HepG2 (cell line): Measurements from ENCODE around the gene ARHGEF40. TPM values are rescaled to one million over a fixed set of nuclear protein-coding genes. Genes with fewer than 3 reads are reported as not detected.
A peak's percentile ranks its signal among the peaks of the same experiment; 100 is the strongest.

Source experiments
- BCL6 ChIP-seq: IDR thresholded peaks from 2 replicates; pipeline ENCODE4 v1.6.1; 2016; ENCODE audit warnings: missing genetic modification reagents, missing compliant biosample characterization
- CENPX ChIP-seq: sonication (generic); formaldehyde crosslinking; IDR thresholded peaks from 2 replicates; pipeline ENCODE4 v1.9.0; 2021; ENCODE audit warnings: mild to moderate bottlenecking, missing genetic modification reagents, moderate library complexity
- DDIT3 ChIP-seq: sonication (generic); formaldehyde crosslinking; IDR thresholded peaks from 2 replicates; pipeline ENCODE4 v1.4.0; 2020; ENCODE audit warnings: mild to moderate bottlenecking, missing genetic modification reagents
- DR1 ChIP-seq: sonication (generic); formaldehyde crosslinking; IDR thresholded peaks from 2 replicates; pipeline ENCODE4 v1.8.0; 2021; ENCODE audit warnings: mild to moderate bottlenecking, missing genetic modification reagents, inconsistent platforms
- HNF4A ChIP-seq: sonication (generic); formaldehyde crosslinking; IDR thresholded peaks from 2 replicates; pipeline ENCODE4 v1.4.0; 2020; ENCODE audit warnings: missing genetic modification reagents
- RORA ChIP-seq: sonication (generic); formaldehyde crosslinking; IDR thresholded peaks from 2 replicates; pipeline ENCODE4 v1.5.0; 2020; ENCODE audit warnings: mild to moderate bottlenecking, missing genetic modification reagents, moderate library complexity
- SIX1 ChIP-seq: sonication (generic); formaldehyde crosslinking; IDR thresholded peaks from 2 replicates; pipeline ENCODE4 v1.4.0; 2020; ENCODE audit warnings: missing genetic modification reagents, borderline replicate concordance
- TCF7 ChIP-seq: sonication (generic); IDR thresholded peaks from 2 replicates; pipeline ENCODE4 v1.6.1; 2016; ENCODE audit warnings: antibody characterized with exemption, low read depth
- TIGD3 ChIP-seq: sonication (generic); formaldehyde crosslinking; IDR thresholded peaks from 2 replicates; pipeline ENCODE4 v1.5.1; 2020; ENCODE audit warnings: mild to moderate bottlenecking, missing genetic modification reagents, borderline replicate concordance
- TSC22D2 ChIP-seq: sonication (generic); formaldehyde crosslinking; IDR thresholded peaks from 2 replicates; pipeline ENCODE4 v1.5.1; 2020; ENCODE audit warnings: missing genetic modification reagents, mild to moderate bottlenecking, borderline replicate concordance
- YY1 ChIP-seq: IDR thresholded peaks from 2 replicates; pipeline ENCODE4 v1.6.1; 2011; ENCODE audit warnings: low read length, low read depth, moderate library complexity, mild to moderate bottlenecking; ENCODE audit not compliant: insufficient read depth, insufficient replicate concordance
- ZBTB44 ChIP-seq: sonication (generic); formaldehyde crosslinking; IDR thresholded peaks from 2 replicates; pipeline ENCODE4 v1.4.0; 2020; ENCODE audit warnings: missing genetic modification reagents
- ZBTB7A ChIP-seq: sonication (generic); formaldehyde crosslinking; IDR thresholded peaks from 2 replicates; pipeline ENCODE4 v1.8.0; 2022; ENCODE audit warnings: mild to moderate bottlenecking, missing genetic modification reagents
- ZNF280D ChIP-seq: sonication (generic); formaldehyde crosslinking; IDR thresholded peaks from 2 replicates; pipeline ENCODE4 v1.5.1; 2020; ENCODE audit warnings: mild to moderate bottlenecking, missing genetic modification reagents
- ZNF333 ChIP-seq: sonication (generic); formaldehyde crosslinking; IDR thresholded peaks from 2 replicates; pipeline ENCODE4 v1.4.0; 2020; ENCODE audit warnings: mild to moderate bottlenecking, missing genetic modification reagents, borderline replicate concordance
- ZNF34 ChIP-seq: sonication (generic); formaldehyde crosslinking; IDR thresholded peaks from 2 replicates; pipeline ENCODE4 v1.4.0; 2020; ENCODE audit warnings: mild to moderate bottlenecking, missing genetic modification reagents, borderline replicate concordance
- ZNF414 ChIP-seq: sonication (generic); formaldehyde crosslinking; IDR thresholded peaks from 2 replicates; pipeline ENCODE4 v1.5.0; 2020; ENCODE audit warnings: missing genetic modification reagents
- ZNF580 ChIP-seq: IDR thresholded peaks from 2 replicates; pipeline ENCODE4 v1.6.1; 2016; ENCODE audit warnings: low read depth, borderline replicate concordance
- ZNF616 ChIP-seq: sonication (generic); formaldehyde crosslinking; IDR thresholded peaks from 2 replicates; pipeline ENCODE4 v1.5.0; 2020; ENCODE audit warnings: low read depth, mild to moderate bottlenecking, missing genetic modification reagents
- ZNF784 ChIP-seq: sonication (generic); formaldehyde crosslinking; IDR thresholded peaks from 2 replicates; pipeline ENCODE4 v1.5.1; 2020; ENCODE audit warnings: missing genetic modification reagents, mild to moderate bottlenecking, borderline replicate concordance
- ZSCAN25 ChIP-seq: sonication (generic); formaldehyde crosslinking; IDR thresholded peaks from 2 replicates; pipeline ENCODE4 v1.8.0; 2022; ENCODE audit warnings: mild to moderate bottlenecking, missing genetic modification reagents
- polyA plus RNA-seq, 8 experiments: library from polyadenylated mRNA; depleted of rRNA in 3 of 8; stranded (reverse) in 7 of 8; unstranded in 1 of 8; fragments of >200 nt; fragmentation: Illumina TruSeq in 4 of 8; extraction: Trizol in 4 of 8; gene quantifications; 2 replicates each; pipeline versions ENCODE4 v1.2.1 to v1.2.3, GENCODE V29; 2011 to 2016; ENCODE audit warnings: low read depth in 4 of 8, missing spikeins in 1 of 8, mixed read lengths in 1 of 8; ENCODE audit not compliant: insufficient read depth in 1 of 8
- total RNA-seq, 5 experiments: library from RNA; depleted of rRNA; stranded (reverse); fragments of >200 nt; fragmentation: Illumina TruSeq; extraction: Trizol; gene quantifications; 2 replicates each; pipeline ENCODE4 v1.2.3, GENCODE V29; 2016; ENCODE audit warnings: low read depth in 1 of 5

The ARHGEF40 gene
- total and polyA plus RNA-seq, 2 of the 13 experiments (the other 11 are each of a cell fraction or from before 2014, with no cell fraction given) = 28.1 to 78.1 TPM

- peak; percentile 51; the same call in 1 of the 2 replicates for TF ChIP-seq ZNF580 (CRISPR knock-in tag)
- no peak for TF ChIP-seq ZNF616
- TF ChIP-seq ZNF34 = 0 out of 2 replicates have a peak, but pooled peaks have one; percentile 56
- TF ChIP-seq ZNF784 (CRISPR knock-in tag) = no peak
- TF ChIP-seq ZNF414 = no peak
- peak; percentile 8; the same call in 1 of the 2 replicates for TF ChIP-seq TCF7
- TF ChIP-seq RORA (CRISPR knock-in tag) = no peak
- TF ChIP-seq ZNF280D (CRISPR knock-in tag) = no peak
- no peak for TF ChIP-seq CENPX (CRISPR knock-in tag)
- TF ChIP-seq SIX1 (CRISPR knock-in tag) = no peak
- no peak for TF ChIP-seq ZBTB44 (CRISPR knock-in tag)
- TF ChIP-seq ZNF333 (CRISPR knock-in tag) = no peak
- TF ChIP-seq DDIT3 (CRISPR knock-in tag) = no peak
- peak; percentile 5; the same call in 1 of the 2 replicates for TF ChIP-seq HNF4A (CRISPR knock-in tag)
- no peak for TF ChIP-seq BCL6 (CRISPR knock-in tag)
- TF ChIP-seq DR1 (CRISPR knock-in tag) = no peak
- no peak for TF ChIP-seq TSC22D2 (CRISPR knock-in tag)
- TF ChIP-seq TIGD3 = no peak
- TF ChIP-seq ZBTB7A (CRISPR knock-in tag) = no peak
- TF ChIP-seq ZSCAN25 (CRISPR knock-in tag) = no peak
- TF ChIP-seq YY1 = peak; percentile 0
Measured at GRCh38 chr14:21039585-21040369, 30.3 kb upstream of the ARHGEF40 start (continued).
